DMS53 treated with DMSO at 0.1 percent for 48 hours (cell line): ENCODE measurements around the gene NR2E1.

Source experiments
- DNase-seq: peaks from one replicate; lab custom pipeline; 2025; ENCODE audit not compliant: unreplicated experiment; lab: John Stamatoyannopoulos, UW

Gene NR2E1

GRCh38 chr6:108171291-108171917 is 5.6 kb downstream of the NR2E1 start:
- no peak for DNase-seq

- no peak for DNase-seq
Observed at GRCh38 chr6:108171918-108172516, 6.2 kb downstream of the NR2E1 start.

- DNase-seq: no peak
Observed at GRCh38 chr6:108174371-108175175, 8.8 kb downstream of the NR2E1 start.

- no peak for DNase-seq
Observed at GRCh38 chr6:108175176-108175591, 9.4 kb downstream of the NR2E1 start.

- DNase-seq: peak; percentile 17
Observed at GRCh38 chr6:108175592-108176279, 9.9 kb downstream of the NR2E1 start.

- DNase-seq: no peak
Observed at GRCh38 chr6:108176281-108177089, 10.7 kb downstream of the NR2E1 start.

GRCh38 chr6:108179741-108180140 is 13.9 kb downstream of the NR2E1 start:
- DNase-seq: no peak

- no peak for DNase-seq
Observed at GRCh38 chr6:108180266-108180665, 14.4 kb downstream of the NR2E1 start.

GRCh38 chr6:108180776-108181175 is 15.0 kb downstream of the NR2E1 start:
- DNase-seq: no peak

- no peak for DNase-seq
Observed at GRCh38 chr6:108186226-108186625, 20.4 kb downstream of the NR2E1 start.

GRCh38 chr6:108187519-108187918 is 21.7 kb downstream of the NR2E1 start:
- DNase-seq: no peak

- no peak for DNase-seq
Observed at GRCh38 chr6:108193131-108193530, 27.3 kb downstream of the NR2E1 start.

GRCh38 chr6:108193835-108194234 is 28.0 kb downstream of the NR2E1 start:
- DNase-seq: no peak

GRCh38 chr6:108194503-108194902 is 28.7 kb downstream of the NR2E1 start:
- DNase-seq: no peak

- no peak for DNase-seq
Observed at GRCh38 chr6:108195209-108195608, 29.4 kb downstream of the NR2E1 start.

- no peak for DNase-seq
Observed at GRCh38 chr6:108198761-108199498, 33.1 kb downstream of the NR2E1 start.

GRCh38 chr6:108200186-108200585 is 34.4 kb downstream of the NR2E1 start:
- DNase-seq: no peak

GRCh38 chr6:108200631-108201030 is 34.8 kb downstream of the NR2E1 start:
- DNase-seq: no peak

- DNase-seq: no peak
Observed at GRCh38 chr6:108203189-108204112, 37.6 kb downstream of the NR2E1 start.
